Astrocyte (in vitro differentiated cells and primary cell): Measurements from ENCODE around the gene IVL. TPM values are rescaled to one million over a fixed set of nuclear protein-coding genes. Genes with fewer than 3 reads are reported as not detected.

Experiments used
- DNase-seq: peaks from one replicate; pipeline ENCODE4 v3.0.0-alpha.2; 2010; ENCODE audit warnings: low read depth
- FAIRE-seq: peaks from 2 replicates; lab custom pipeline; 2011; peaks lifted over from hg19 to GRCh38; lab: Jason Lieb, UNC
- H2AFZ ChIP-seq: 2 replicates; pipeline ENCODE4 v1.6.0; 2012; ENCODE audit warnings: low read depth, low read length, inconsistent platforms
- H3K27ac ChIP-seq: 2 replicates; pipeline ENCODE4 v1.5.1; 2011; ENCODE audit warnings: low read depth, low read length, inconsistent platforms
- H3K27me3 ChIP-seq: 2 replicates; pipeline ENCODE4 v1.6.0; 2011; ENCODE audit warnings: low read length, inconsistent platforms; ENCODE audit not compliant: insufficient read depth
- H3K36me3 ChIP-seq: 2 replicates; pipeline ENCODE4 v1.5.1; 2011; ENCODE audit warnings: low read length, inconsistent platforms; ENCODE audit not compliant: insufficient read depth
- H3K4me1 ChIP-seq: 2 replicates; pipeline ENCODE4 v1.5.1; 2011; ENCODE audit warnings: low read length, inconsistent platforms; ENCODE audit not compliant: insufficient read depth
- H3K4me2 ChIP-seq: 2 replicates; pipeline ENCODE4 v1.6.0; 2012; ENCODE audit warnings: low read length, inconsistent platforms
- H3K4me3 ChIP-seq: 2 replicates; pipeline ENCODE4 v1.5.1; 2011; ENCODE audit warnings: low read depth, mild to moderate bottlenecking, low read length, inconsistent platforms; ENCODE audit not compliant: insufficient read depth
- H3K79me2 ChIP-seq: 2 replicates; pipeline ENCODE4 v1.6.0; 2012; ENCODE audit warnings: mild to moderate bottlenecking, low read length, inconsistent platforms; ENCODE audit not compliant: insufficient read depth
- H3K9ac ChIP-seq: 2 replicates; pipeline ENCODE4 v1.6.0; 2012; ENCODE audit warnings: mild to moderate bottlenecking, low read length, inconsistent platforms
- H3K9me3 ChIP-seq: 2 replicates; pipeline ENCODE4 v1.5.1; 2012; ENCODE audit warnings: low read depth, mild to moderate bottlenecking, low read length, inconsistent platforms; ENCODE audit not compliant: insufficient read depth
- H4K20me1 ChIP-seq: 2 replicates; pipeline ENCODE4 v1.6.0; 2012; ENCODE audit warnings: low read length, inconsistent platforms; ENCODE audit not compliant: insufficient read depth
- H3K27ac Mint-ChIP-seq: one replicate; pipeline ENCODE4 v1.8.0; 2021; ENCODE audit warnings: mild to moderate bottlenecking, mixed read lengths; ENCODE audit not compliant: unreplicated experiment
- H3K27me3 Mint-ChIP-seq: one replicate; pipeline ENCODE4 v1.8.0; 2021; ENCODE audit warnings: low read depth, mixed read lengths; ENCODE audit not compliant: unreplicated experiment
- H3K36me3 Mint-ChIP-seq: one replicate; pipeline ENCODE4 v1.8.0; 2021; ENCODE audit warnings: low read depth, mixed read lengths; ENCODE audit not compliant: unreplicated experiment
- H3K4me1 Mint-ChIP-seq: one replicate; pipeline ENCODE4 v1.8.0; 2021; ENCODE audit warnings: low read depth, mixed read lengths; ENCODE audit not compliant: unreplicated experiment
- H3K4me3 Mint-ChIP-seq: one replicate; pipeline ENCODE4 v1.8.0; 2021; ENCODE audit warnings: mild to moderate bottlenecking, moderate library complexity, mixed read lengths; ENCODE audit not compliant: unreplicated experiment
- H3K9me3 Mint-ChIP-seq: one replicate; pipeline ENCODE4 v1.8.0; 2021; ENCODE audit warnings: mild to moderate bottlenecking, mixed read lengths; ENCODE audit not compliant: unreplicated experiment
- EZH2 ChIP-seq: IDR thresholded peaks from 2 replicates; pipeline ENCODE4 v1.6.1; 2012; ENCODE audit warnings: mild to moderate bottlenecking, low read length, inconsistent platforms; ENCODE audit not compliant: insufficient read depth
- total RNA-seq: library from RNA; stranded (reverse); gene quantifications from 2 replicates; pipeline ENCODE4 v1.2.1, GENCODE V29; 2021
- TF ChIP-seq, protein P1 (sequence below): IDR thresholded peaks from 2 replicates; pipeline ENCODE4 v1.5.1; 2011; ENCODE audit warnings: low read depth, mild to moderate bottlenecking, inconsistent platforms, low read length, moderate library complexity; ENCODE audit not compliant: insufficient read depth

The IVL gene
- total RNA-seq, 1 donor from 2014 or later, result 0.16 TPM

DNA sequence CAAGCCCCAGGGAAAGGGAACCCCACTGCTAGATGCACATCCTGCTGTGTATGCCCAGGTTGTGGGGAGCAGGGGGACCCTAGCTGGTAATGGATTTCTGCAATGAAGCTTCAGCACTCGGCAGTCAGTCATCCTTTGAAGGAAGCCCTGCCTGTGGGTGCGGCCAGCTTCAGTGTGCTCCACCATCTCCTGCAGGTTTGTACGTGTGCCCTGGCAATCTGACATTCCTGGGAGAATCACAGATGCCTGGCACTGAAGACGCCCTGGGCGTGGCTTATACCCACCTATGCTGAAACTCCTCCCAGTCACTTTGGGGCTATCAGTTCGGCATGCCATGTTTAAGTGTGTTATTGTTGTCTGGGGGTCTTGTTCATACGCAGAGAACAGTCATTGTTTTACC, 45.4 kb downstream of the IVL start:
- FAIRE-seq (no peak), DNase-seq (no peak)
- TF ChIP-seq, protein P1, sequence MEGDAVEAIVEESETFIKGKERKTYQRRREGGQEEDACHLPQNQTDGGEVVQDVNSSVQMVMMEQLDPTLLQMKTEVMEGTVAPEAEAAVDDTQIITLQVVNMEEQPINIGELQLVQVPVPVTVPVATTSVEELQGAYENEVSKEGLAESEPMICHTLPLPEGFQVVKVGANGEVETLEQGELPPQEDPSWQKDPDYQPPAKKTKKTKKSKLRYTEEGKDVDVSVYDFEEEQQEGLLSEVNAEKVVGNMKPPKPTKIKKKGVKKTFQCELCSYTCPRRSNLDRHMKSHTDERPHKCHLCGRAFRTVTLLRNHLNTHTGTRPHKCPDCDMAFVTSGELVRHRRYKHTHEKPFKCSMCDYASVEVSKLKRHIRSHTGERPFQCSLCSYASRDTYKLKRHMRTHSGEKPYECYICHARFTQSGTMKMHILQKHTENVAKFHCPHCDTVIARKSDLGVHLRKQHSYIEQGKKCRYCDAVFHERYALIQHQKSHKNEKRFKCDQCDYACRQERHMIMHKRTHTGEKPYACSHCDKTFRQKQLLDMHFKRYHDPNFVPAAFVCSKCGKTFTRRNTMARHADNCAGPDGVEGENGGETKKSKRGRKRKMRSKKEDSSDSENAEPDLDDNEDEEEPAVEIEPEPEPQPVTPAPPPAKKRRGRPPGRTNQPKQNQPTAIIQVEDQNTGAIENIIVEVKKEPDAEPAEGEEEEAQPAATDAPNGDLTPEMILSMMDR, result no peak
- TF ChIP-seq EZH2, result no peak
- no peaks in the 10 kb centered on the region for H4K20me1 ChIP-seq
- H3K27ac Mint-ChIP-seq, result no peak overlapping the region
- no peaks in the 10 kb centered on the region for H3K36me3 Mint-ChIP-seq
- H3K4me1 Mint-ChIP-seq, result peaks cover 9% of the 10 kb centered on the region
- no peak overlapping the region for H2AFZ ChIP-seq
- H3K36me3 ChIP-seq, result no peaks in the 10 kb centered on the region
- peaks cover 4% of the 10 kb centered on the region for H3K9me3 Mint-ChIP-seq
- H3K4me3 ChIP-seq, result no peak overlapping the region
- H3K27me3 Mint-ChIP-seq, result peaks cover 23% of the 10 kb centered on the region
- H3K27ac ChIP-seq, result no peak overlapping the region
- H3K9me3 ChIP-seq, result no peaks in the 10 kb centered on the region
- no peak overlapping the region for H3K9ac ChIP-seq
- no peak overlapping the region for H3K4me3 Mint-ChIP-seq
- H3K79me2 ChIP-seq, result no peaks in the 10 kb centered on the region
- H3K4me2 ChIP-seq, result no peak overlapping the region
- no peaks in the 10 kb centered on the region for H3K27me3 ChIP-seq
- H3K4me1 ChIP-seq, result no peaks in the 10 kb centered on the region

GRCh38 chr1:152954436-152954835, 46.1 kb downstream of the IVL start:
- H3K36me3 Mint-ChIP-seq, result no peaks in the 10 kb centered on the region
- peaks cover 6% of the 10 kb centered on the region for H3K4me1 Mint-ChIP-seq
- DNase-seq (no peak), FAIRE-seq (no peak)
- no peak overlapping the region for H3K27ac Mint-ChIP-seq
- Histone ChIP-seq H3K27me3 (no peaks in the 10 kb centered on the region), H3K4me1 (no peaks in the 10 kb centered on the region), H3K9me3 (no peaks in the 10 kb centered on the region), H4K20me1 (no peaks in the 10 kb centered on the region), H3K79me2 (no peaks in the 10 kb centered on the region), H3K4me2 (no peak overlapping the region), H2AFZ (no peak overlapping the region), H3K9ac (no peak overlapping the region), H3K27ac (no peak overlapping the region), H3K36me3 (no peaks in the 10 kb centered on the region), H3K4me3 (no peak overlapping the region)
- TF ChIP-seq, protein P1, result no peak
- TF ChIP-seq EZH2, result no peak
- no peak overlapping the region for H3K4me3 Mint-ChIP-seq
- H3K27me3 Mint-ChIP-seq, result peaks cover 21% of the 10 kb centered on the region
- peaks cover 4% of the 10 kb centered on the region for H3K9me3 Mint-ChIP-seq

DNA sequence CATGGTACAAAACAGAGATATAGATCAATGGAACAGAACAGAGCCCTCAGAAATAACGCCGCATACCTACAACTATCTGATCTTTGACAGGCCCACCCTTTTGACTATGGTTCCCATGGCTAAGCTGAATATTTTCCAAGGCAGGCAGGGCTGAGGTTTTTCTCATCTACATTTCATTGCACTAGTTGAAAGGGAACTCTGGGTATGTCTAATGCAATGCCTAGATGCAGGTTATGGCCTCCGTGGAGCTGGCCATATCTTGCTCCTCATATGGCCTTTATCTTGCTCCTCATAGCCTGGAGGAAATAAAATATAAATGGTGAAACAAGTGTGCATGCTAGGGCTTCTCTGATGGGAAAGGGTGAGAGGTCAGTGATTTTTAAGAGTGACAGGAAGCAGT, 49.2 kb downstream of the IVL start:
- H3K4me3 ChIP-seq, result no peak overlapping the region
- H3K9me3 ChIP-seq, result no peaks in the 10 kb centered on the region
- H3K9ac ChIP-seq, result no peak overlapping the region
- no peak for DNase-seq
- H3K27ac Mint-ChIP-seq, result no peak overlapping the region
- no peak overlapping the region for H2AFZ ChIP-seq
- H4K20me1 ChIP-seq, result no peaks in the 10 kb centered on the region
- no peak for FAIRE-seq
- no peaks in the 10 kb centered on the region for H3K36me3 Mint-ChIP-seq
- no peaks in the 10 kb centered on the region for H3K27me3 ChIP-seq
- no peaks in the 10 kb centered on the region for H3K9me3 Mint-ChIP-seq
- H3K4me1 ChIP-seq, result no peaks in the 10 kb centered on the region
- H3K27ac ChIP-seq, result no peak overlapping the region
- no peaks in the 10 kb centered on the region for H3K36me3 ChIP-seq
- peaks cover 25% of the 10 kb centered on the region for H3K27me3 Mint-ChIP-seq
- TF ChIP-seq EZH2, result no peak
- TF ChIP-seq, protein P1, result no peak
- no peaks in the 10 kb centered on the region for H3K79me2 ChIP-seq
- H3K4me2 ChIP-seq, result no peak overlapping the region
- peaks cover 8% of the 10 kb centered on the region for H3K4me1 Mint-ChIP-seq
- no peak overlapping the region for H3K4me3 Mint-ChIP-seq
